NCI-H345 treated with DMSO at 0.1 percent for 48 hours (cell line): ENCODE data around the gene WDR7.

Experiments
- DNase-seq: peaks from one replicate; lab custom pipeline; 2025; ENCODE audit not compliant: unreplicated experiment; lab: John Stamatoyannopoulos, UW

Gene WDR7

GRCh38 chr18:56929886-56930285, 278.7 kb downstream of the WDR7 start:
- no peak for DNase-seq

GRCh38 chr18:56933472-56933871, 282.3 kb downstream of the WDR7 start:
- no peak for DNase-seq

- DNase-seq, result no peak
Measured at GRCh38 chr18:56934131-56934530, 283.0 kb downstream of the WDR7 start.

DNA sequence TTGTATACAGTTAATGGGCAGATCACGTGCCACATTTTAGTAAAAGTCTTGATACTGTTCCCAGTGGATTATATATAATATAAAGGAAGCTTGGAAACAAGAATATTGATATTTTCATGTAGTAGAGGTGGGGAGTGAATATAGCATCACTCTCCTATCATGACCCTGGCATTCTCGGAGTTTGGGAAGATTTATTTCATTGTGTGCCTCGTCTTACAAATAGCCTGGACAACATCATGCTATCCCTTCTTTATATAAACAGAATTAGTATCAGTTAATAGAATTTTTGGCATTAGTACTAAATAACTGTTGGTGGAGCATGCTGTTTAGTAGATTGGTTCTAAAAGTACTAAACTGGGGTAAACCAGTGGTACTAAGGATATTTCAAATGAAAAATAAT, 283.7 kb downstream of the WDR7 start:
- DNase-seq, result no peak

- no peak for DNase-seq
Measured at GRCh38 chr18:56935434-56936040, 284.4 kb downstream of the WDR7 start.

DNA sequence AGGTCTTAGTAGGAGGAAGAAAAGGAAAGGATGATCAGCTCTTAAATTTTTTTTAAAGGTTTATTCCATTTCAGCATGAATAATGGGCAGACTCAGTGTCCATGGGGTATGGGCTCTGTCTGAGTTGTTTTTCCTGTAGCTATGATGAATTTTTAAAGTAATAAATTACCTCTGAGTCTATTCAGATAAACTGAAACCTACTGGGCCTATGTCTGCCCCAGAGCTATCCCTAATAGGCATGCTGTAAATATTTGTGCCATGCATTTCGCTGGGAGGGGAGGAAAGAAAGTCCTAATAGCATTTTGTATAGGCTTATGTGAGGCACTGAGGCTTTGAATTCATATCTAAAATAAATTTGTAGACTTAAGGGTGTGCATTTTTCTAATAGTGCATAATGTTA, 285.3 kb downstream of the WDR7 start:
- no peak for DNase-seq

GRCh38 chr18:56937874-56938430, 286.8 kb downstream of the WDR7 start:
- DNase-seq, result no peak

GRCh38 chr18:56945171-56946083, 294.3 kb downstream of the WDR7 start:
- DNase-seq, result no peak

DNA sequence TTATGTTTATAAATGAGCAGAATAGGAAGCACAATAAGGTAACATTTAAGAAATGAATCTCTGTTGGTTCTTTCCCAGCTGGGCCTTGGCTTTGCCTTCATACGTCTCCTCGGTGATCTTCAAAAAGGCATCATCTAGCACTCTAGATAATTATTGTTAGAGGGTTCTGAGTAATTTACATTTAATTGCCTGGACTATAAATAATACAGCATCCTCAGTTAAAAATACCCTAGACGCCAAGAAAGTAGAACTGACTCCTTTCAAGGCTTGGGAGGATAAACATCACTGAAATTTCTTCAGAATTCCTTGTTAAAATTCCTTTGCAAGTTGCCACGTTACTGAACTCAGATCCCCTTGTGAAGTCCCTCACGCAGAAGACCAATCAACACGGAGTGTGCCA, 296.1 kb downstream of the WDR7 start:
- DNase-seq, result no peak

GRCh38 chr18:56952026-56952425, 300.9 kb downstream of the WDR7 start:
- DNase-seq, result no peak

DNA sequence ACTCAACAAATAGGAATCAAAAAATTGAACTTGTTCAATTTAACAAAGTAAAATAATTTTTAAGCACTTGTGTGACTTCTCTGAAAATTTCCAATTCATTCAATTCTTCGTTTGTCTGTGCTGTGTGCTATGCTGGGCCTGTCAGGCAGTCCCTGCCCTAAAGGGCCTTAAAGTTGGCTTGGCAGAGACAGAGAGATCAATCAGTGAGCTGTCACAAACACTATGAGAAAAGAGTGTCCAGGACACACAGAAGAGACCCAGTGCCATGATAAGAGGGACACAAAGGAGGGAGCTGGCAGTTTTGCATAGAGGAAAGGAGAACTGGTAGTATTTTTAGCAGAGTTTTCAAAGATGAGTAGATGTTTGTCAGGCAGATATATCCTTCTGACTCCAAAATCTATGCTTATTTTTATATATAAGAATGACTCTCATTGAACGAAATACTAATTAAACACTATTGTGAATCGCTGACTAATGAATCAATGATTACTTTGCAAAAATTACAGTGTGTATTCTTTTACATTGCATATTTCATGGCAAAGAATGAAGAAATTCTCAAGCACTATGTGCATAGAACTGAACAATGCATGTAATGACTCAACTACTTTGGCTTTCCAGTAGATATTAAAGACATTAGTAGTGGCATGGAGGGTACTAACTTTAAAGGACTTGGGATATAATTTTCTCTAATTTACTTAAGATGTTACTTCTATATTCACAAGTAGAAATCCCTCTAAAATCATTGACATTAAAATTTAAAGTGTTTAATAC, 302.5 kb downstream of the WDR7 start:
- no peak for DNase-seq

- no peak for DNase-seq
Measured at GRCh38 chr18:56955490-56955889, 304.3 kb downstream of the WDR7 start.

DNA sequence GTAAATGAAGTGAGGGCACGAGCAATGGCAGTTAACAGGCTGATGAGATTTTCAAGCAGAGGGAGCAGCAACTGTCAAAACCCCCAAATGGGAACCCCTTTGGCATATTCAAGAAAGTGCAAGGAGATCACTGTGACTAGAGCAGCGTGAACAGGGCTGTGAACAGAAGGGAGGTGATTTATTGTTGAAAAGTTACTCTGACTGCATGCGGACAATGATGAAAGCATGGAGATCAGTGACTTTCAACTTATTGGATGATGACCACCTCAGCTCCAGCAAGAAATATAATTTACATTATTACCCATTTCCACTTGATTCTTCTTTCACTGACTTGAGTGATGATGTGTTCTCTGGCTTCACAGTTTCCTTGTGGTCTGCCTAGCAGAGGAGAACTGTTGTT, 308.0 kb downstream of the WDR7 start:
- peak; percentile 53 for DNase-seq

DNA sequence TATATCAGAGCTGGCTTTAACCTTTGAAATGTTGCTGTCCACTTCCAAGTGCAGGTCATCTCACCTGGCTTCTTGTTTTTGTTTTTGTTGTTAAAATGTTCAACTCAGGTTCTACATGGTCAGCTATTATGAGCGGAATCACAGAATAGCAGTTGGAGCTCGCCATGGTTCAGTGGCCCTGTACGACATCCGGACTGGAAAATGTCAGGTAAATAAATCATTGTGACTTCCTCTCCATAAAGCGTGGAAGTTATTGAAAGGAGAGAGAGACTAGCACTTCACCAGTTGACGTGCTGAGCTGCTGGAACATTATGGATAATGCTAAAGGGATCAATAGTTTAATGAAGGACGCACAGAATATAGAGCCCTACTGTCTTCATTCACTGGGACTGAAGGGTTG, 311.2 kb downstream of the WDR7 start:
- no peak for DNase-seq

GRCh38 chr18:56967035-56967434, 315.9 kb downstream of the WDR7 start:
- no peak for DNase-seq

DNA sequence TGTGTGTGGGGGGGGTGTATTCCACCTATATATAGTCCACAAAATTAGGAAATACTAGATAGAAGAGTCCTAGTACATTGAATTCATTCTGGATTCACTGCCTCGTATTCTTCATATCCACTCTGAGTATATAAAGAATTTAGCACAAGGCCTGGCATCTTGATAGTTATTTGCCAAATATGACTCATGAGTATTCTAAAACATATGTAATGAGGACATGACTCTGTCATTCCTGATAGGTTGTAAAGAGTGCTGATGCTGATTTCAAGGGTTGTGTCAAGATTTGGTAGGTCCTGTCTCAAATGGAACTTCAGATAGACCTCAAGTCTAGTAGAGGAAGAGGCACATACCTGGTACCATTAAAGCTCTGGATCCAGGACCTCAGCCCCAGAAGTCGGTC, 322.3 kb downstream of the WDR7 start:
- DNase-seq, result no peak

GRCh38 chr18:56974141-56974540, 323.0 kb downstream of the WDR7 start:
- DNase-seq, result no peak

DNA sequence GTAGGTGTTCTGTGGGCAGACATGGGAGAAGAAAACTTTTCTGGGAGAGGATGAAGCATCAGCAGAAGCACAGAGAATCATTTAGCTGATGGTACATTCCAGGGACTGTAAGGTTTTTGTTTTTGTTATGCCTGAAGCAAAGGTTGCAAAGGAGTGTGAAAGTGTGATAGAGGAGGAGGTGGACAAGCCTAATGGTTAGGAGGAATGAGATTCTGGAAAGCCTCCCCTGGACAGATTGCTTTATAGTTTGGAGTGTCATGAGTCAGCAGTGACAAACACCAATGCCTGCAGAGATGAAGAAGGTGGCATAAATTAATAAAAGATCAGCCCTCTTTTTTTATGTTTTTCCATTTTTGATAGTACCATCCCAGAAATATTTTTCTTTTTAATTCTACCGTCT, 324.1 kb downstream of the WDR7 start:
- no peak for DNase-seq

GRCh38 chr18:56977309-56977708, 326.1 kb downstream of the WDR7 start:
- no peak for DNase-seq

GRCh38 chr18:56977771-56978170, 326.6 kb downstream of the WDR7 start:
- no peak for DNase-seq

DNA sequence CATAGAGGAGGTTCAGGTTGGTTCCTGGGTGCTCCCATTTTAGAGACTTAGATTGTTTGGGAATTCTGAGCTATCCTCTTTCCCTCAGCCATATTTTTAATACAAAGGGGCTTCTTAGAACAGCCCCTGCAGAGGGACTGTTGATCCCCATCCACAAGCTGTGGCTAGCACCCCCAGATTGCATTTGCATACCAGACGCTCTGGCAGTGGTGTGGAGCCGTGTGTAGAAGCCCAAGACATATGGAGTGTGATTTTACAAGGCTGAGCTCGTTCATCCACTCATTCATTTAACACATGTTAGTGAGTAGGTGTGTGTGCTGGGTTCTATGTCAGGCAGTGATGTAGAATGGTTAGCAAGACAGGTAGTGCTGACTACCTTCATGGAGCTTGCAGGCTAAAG, 329.0 kb downstream of the WDR7 start:
- DNase-seq, result no peak

DNA sequence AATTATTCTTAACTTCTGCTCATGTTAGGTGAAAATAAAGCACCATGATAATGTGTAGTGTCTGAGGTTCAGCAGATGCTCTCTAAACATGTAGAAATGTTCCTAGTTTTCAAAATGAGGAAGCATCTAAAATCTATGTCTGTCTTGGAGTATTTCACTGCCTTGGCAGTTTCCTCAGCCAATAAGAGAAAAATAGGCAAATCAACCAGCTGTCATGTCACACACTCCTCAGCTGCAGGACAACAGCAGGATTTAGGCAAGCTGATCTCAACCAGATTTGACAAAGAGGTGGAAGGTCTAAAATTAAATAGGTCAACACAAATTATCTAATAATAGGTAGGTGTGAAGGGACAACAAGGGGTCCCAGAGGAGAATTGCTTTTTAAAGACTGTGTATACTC, 331.6 kb downstream of the WDR7 start:
- DNase-seq, result no peak
